Measurements from ENCODE around the gene IFI27.

IFI27 gene

GRCh38 chr14:94077111-94077821 is 33.3 kb upstream of the IFI27 start:
- H3K27me3 Mint-ChIP-seq (ENCODE audit: low read depth) = no peaks in the 10 kb centered on the region
- peaks cover 73% of the 10 kb centered on the region for H3K36me3 Mint-ChIP-seq (ENCODE audit: low read depth)
- peaks cover 28% of the 10 kb centered on the region for H3K9me3 Mint-ChIP-seq
- H3K4me3 Mint-ChIP-seq = peak overlapping the region in 2 of 3 experiments; percentile 3 to 20
- H3K27ac Mint-ChIP-seq = no peak overlapping the region
- no peak for TF ChIP-seq CTCF (IDR thresholded peaks at IDR 0.05; ENCODE audit: unreplicated experiment in 3 of 3)
- H3K4me1 Mint-ChIP-seq = peaks cover 38% of the 10 kb centered on the region

GRCh38 chr14:94077823-94078222 is 32.7 kb upstream of the IFI27 start:
- Mint-ChIP-seq H3K9me3 (peaks cover 26% of the 10 kb centered on the region), H3K36me3 (ENCODE audit: low read depth) (peaks cover 72% of the 10 kb centered on the region), H3K27me3 (ENCODE audit: low read depth) (no peaks in the 10 kb centered on the region), H3K4me1 (peaks cover 39% of the 10 kb centered on the region), H3K27ac (no peak overlapping the region), H3K4me3 (peak overlapping the region; percentile 100)
- TF ChIP-seq CTCF (IDR thresholded peaks at IDR 0.05; ENCODE audit: unreplicated experiment in 3 of 3) = no peak

GRCh38 chr14:94079891-94080620 is 30.5 kb upstream of the IFI27 start:
- H3K4me1 Mint-ChIP-seq = peaks cover 39% of the 10 kb centered on the region
- TF ChIP-seq CTCF (IDR thresholded peaks at IDR 0.05; ENCODE audit: unreplicated experiment in 3 of 3) = no peak
- peaks cover 68% of the 10 kb centered on the region for H3K36me3 Mint-ChIP-seq (ENCODE audit: low read depth)
- peak overlapping the region; percentile 93 to 99 (median 99) for H3K27ac Mint-ChIP-seq
- peak overlapping the region; percentile 100 for H3K4me3 Mint-ChIP-seq
- no peaks in the 10 kb centered on the region for H3K27me3 Mint-ChIP-seq (ENCODE audit: low read depth)
- H3K9me3 Mint-ChIP-seq = peaks cover 15% of the 10 kb centered on the region

- H3K9me3 Mint-ChIP-seq = peaks cover 9% of the 10 kb centered on the region
- no peak for TF ChIP-seq CTCF (IDR thresholded peaks at IDR 0.05; ENCODE audit: unreplicated experiment in 3 of 3)
- peaks cover 39% of the 10 kb centered on the region for H3K4me1 Mint-ChIP-seq
- no peaks in the 10 kb centered on the region for H3K27me3 Mint-ChIP-seq (ENCODE audit: low read depth)
- peaks cover 61% of the 10 kb centered on the region for H3K36me3 Mint-ChIP-seq (ENCODE audit: low read depth)
- peak within 1 kb of the TSS; percentile 100 for H3K4me3 Mint-ChIP-seq
- H3K27ac Mint-ChIP-seq = peak within 1 kb of the TSS; percentile 93 to 99 (median 99)
Observed at GRCh38 chr14:94080621-94081385, 29.7 kb upstream of the IFI27 start, which contains the start of the genes DDX24 and IFI27L1. Gene DDX24 (minus strand): TSS chr14:94081202. CDS start chr14:94079742, 1,460 bp downstream. Gene IFI27L1 (plus strand): TSS chr14:94081310. CDS start chr14:94096938, 15,628 bp downstream.

GRCh38 chr14:94081386-94081820 is 29.1 kb upstream of the IFI27 start:
- Mint-ChIP-seq H3K27me3 (ENCODE audit: low read depth) (no peaks in the 10 kb centered on the region), H3K27ac (peak overlapping the region; percentile 93 to 99 (median 99)), H3K9me3 (peaks cover 9% of the 10 kb centered on the region), H3K4me3 (peak overlapping the region; percentile 100), H3K36me3 (ENCODE audit: low read depth) (peaks cover 60% of the 10 kb centered on the region), H3K4me1 (peaks cover 39% of the 10 kb centered on the region)
- TF ChIP-seq CTCF (IDR thresholded peaks at IDR 0.05; ENCODE audit: unreplicated experiment in 3 of 3) = no peak
